ENCODE data around the gene GAREM1. TPM values are rescaled to one million over a fixed set of nuclear protein-coding genes. Genes with fewer than 3 reads are reported as not detected.

GAREM1 gene
- total RNA-seq, 1 experiment from 2014 or later, result 11.1 TPM

DNA sequence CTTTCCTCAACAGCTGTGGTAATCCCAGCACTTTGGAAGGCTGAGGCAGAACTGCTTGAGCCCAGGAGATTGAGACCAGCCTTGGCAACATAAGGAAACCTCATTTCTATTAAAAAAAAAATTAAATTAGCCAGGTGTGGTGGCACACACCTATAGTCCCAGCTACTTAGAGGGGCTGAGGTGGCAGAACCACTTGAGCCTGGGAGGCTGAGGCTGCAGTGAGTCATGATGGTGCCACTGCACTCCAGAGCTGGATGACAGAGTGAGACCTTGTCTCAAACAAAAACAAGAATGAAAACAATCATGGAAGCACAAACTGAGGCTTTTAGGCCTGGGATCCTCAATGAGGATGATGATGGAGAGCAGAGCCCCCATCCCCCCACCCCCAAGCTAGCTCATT lies 19.8 kb downstream of the GAREM1 start:
- Histone ChIP-seq H4K20me1 (ENCODE audit: insufficient read depth) (no peaks in the 10 kb centered on the region), H3K36me3 (ENCODE audit: control insufficient read depth in 1 of 2, insufficient read depth in 2 of 2, low read length in 2 of 2) (no peaks in the 10 kb centered on the region), H3K9me3 (ENCODE audit: control insufficient read depth in 1 of 2, insufficient read depth in 1 of 2, low read depth in 1 of 2, low read length in 2 of 2) (no peaks in the 10 kb centered on the region), H3K27me3 (ENCODE audit: insufficient read depth, low read length) (no peaks in the 10 kb centered on the region), H3K27ac (ENCODE audit: low read depth, low read length) (no peak overlapping the region), H3K4me2 (ENCODE audit: low read length) (no peak overlapping the region), H3K9ac (ENCODE audit: low read length) (no peak overlapping the region), H2AFZ (ENCODE audit: low read depth, low read length, poor library complexity, severe bottlenecking) (no peak overlapping the region), H3K4me3 (replicated peaks in 1 of 2; ENCODE audit: low read depth in 1 of 2, low read length in 2 of 2) (no peak overlapping the region), H3K79me2 (ENCODE audit: insufficient read depth, low read length) (no peaks in the 10 kb centered on the region), H3K9me2 (ENCODE audit: insufficient read depth) (no peaks in the 10 kb centered on the region), H3K4me1 (ENCODE audit: control insufficient read depth in 1 of 2, insufficient read depth in 2 of 2, low read length in 2 of 2) (no peaks in the 10 kb centered on the region)
- intact Hi-C loops (cut with micrococcal nuclease), result no loop called here
- no TSS peak for BruUV-seq (replicated peaks)
- POLR2A ChIA-PET, result no interaction called here
- RAD21 ChIA-PET (ENCODE audit: low non-redundant PET in 1 of 2, low total read pairs in 2 of 2, uncharacterized antibody in 2 of 2, unreplicated experiment in 2 of 2), result no interaction called here
- no peak for DNase-seq (ENCODE audit: low read depth, low spot score)
- TF ChIP-seq ZNF274 (IDR thresholded peaks at IDR 0.05; ENCODE audit: low read depth, low read length) (no peak), JUND (IDR thresholded peaks at IDR 0.05) (no peak), RAD21 (IDR thresholded peaks at IDR 0.05; ENCODE audit: low read depth) (no peak), EGR1 (IDR thresholded peaks at IDR 0.05; ENCODE audit: low read depth) (no peak), ELF1 (IDR thresholded peaks at IDR 0.05; ENCODE audit: borderline replicate concordance, low read depth) (no peak)
- TF ChIP-seq, protein P1, sequence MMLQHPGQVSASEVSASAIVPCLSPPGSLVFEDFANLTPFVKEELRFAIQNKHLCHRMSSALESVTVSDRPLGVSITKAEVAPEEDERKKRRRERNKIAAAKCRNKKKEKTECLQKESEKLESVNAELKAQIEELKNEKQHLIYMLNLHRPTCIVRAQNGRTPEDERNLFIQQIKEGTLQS (IDR thresholded peaks at IDR 0.05), result no peak
- CTCF ChIA-PET, result no interaction called here
- ATAC-seq, result no peak

- no peaks in the 10 kb centered on the region for H3K4me1 ChIP-seq (ENCODE audit: control insufficient read depth in 1 of 2, insufficient read depth in 2 of 2, low read length in 2 of 2)
- ATAC-seq, result no peak
- RAD21 ChIA-PET (ENCODE audit: low non-redundant PET in 1 of 2, low total read pairs in 2 of 2, uncharacterized antibody in 2 of 2, unreplicated experiment in 2 of 2), result no interaction called here
- H3K4me2 ChIP-seq (ENCODE audit: low read length), result no peak overlapping the region
- no peak overlapping the region for H3K27ac ChIP-seq (ENCODE audit: low read depth, low read length)
- no peaks in the 10 kb centered on the region for H3K9me3 ChIP-seq (ENCODE audit: control insufficient read depth in 1 of 2, insufficient read depth in 1 of 2, low read depth in 1 of 2, low read length in 2 of 2)
- no peak for TF ChIP-seq CBX3 (IDR thresholded peaks at IDR 0.05; ENCODE audit: low read depth)
- TF ChIP-seq CTCF (IDR thresholded peaks at IDR 0.05 in 2 of 3, conservative IDR thresholded peaks at IDR 0.05 in 1 of 3; ENCODE audit: borderline replicate concordance in 1 of 3, insufficient read depth in 1 of 3, low read depth in 2 of 3, low read length in 2 of 3), result no peak
- TF ChIP-seq TCF7L2 (IDR thresholded peaks at IDR 0.05; ENCODE audit: borderline replicate concordance, extremely low read depth, insufficient read depth, insufficient read length), result no peak
- TF ChIP-seq ZFX (IDR thresholded peaks at IDR 0.05), result no peak
- TF ChIP-seq, protein P1 (IDR thresholded peaks at IDR 0.05), result no peak
- no peak for TF ChIP-seq POLR2AphosphoS5 (IDR thresholded peaks at IDR 0.05; ENCODE audit: low read depth, low read length)
- TF ChIP-seq SP1 (IDR thresholded peaks at IDR 0.05; ENCODE audit: low read depth), result no peak
- no peak for TF ChIP-seq POLR2A (IDR thresholded peaks at IDR 0.05; ENCODE audit: borderline replicate concordance, extremely low read depth, insufficient read depth, insufficient read length)
- no peak for TF ChIP-seq JUND (IDR thresholded peaks at IDR 0.05)
- TF ChIP-seq SIN3A (IDR thresholded peaks at IDR 0.05; ENCODE audit: low read depth), result no peak
- intact Hi-C loops (cut with micrococcal nuclease), result no loop called here
- POLR2A ChIA-PET, result no interaction called here
- H3K9me2 ChIP-seq (ENCODE audit: insufficient read depth), result no peaks in the 10 kb centered on the region
- H3K9ac ChIP-seq (ENCODE audit: low read length), result no peak overlapping the region
- CTCF ChIA-PET, result no interaction called here
- H3K4me3 ChIP-seq (replicated peaks in 1 of 2; ENCODE audit: low read depth in 1 of 2, low read length in 2 of 2), result no peak overlapping the region
- H3K36me3 ChIP-seq (ENCODE audit: control insufficient read depth in 1 of 2, insufficient read depth in 2 of 2, low read length in 2 of 2), result no peaks in the 10 kb centered on the region
- no TSS peak for BruUV-seq (replicated peaks)
- no peak for DNase-seq (ENCODE audit: low read depth, low spot score)
- no peaks in the 10 kb centered on the region for H3K79me2 ChIP-seq (ENCODE audit: insufficient read depth, low read length)
- no peak overlapping the region for H2AFZ ChIP-seq (ENCODE audit: low read depth, low read length, poor library complexity, severe bottlenecking)
- H3K27me3 ChIP-seq (ENCODE audit: insufficient read depth, low read length), result no peaks in the 10 kb centered on the region
- H4K20me1 ChIP-seq (ENCODE audit: insufficient read depth), result no peaks in the 10 kb centered on the region
These were observed 20.5 kb downstream of the GAREM1 start for GRCh38 chr18:32450026-32450691.

Data from HCT116 (cell line).